ENCODE data around the gene EMD.

The EMD gene

GRCh38 chrX:154373340-154374306, 5.5 kb upstream of the EMD start:
- Histone ChIP-seq H4K20me1 (ENCODE audit: insufficient read depth, low read length) (no peaks in the 10 kb centered on the region), H3K4me2 (ENCODE audit: low read depth, low read length) (peak overlapping the region; percentile 69), H2AFZ (ENCODE audit: low read length) (0 out of 2 replicates have a peak overlapping the region, but pooled peaks have one; percentile 53), H3K79me2 (ENCODE audit: low read length) (peaks cover 20% of the 10 kb centered on the region), H3K27ac (ENCODE audit: low read length) (no peak overlapping the region), H3K36me3 (replicated peaks; ENCODE audit: insufficient read depth, low read length) (no peaks in the 10 kb centered on the region), H3K9ac (ENCODE audit: low read length) (peak overlapping the region; percentile 55), H3K4me3 (ENCODE audit: low read length) (peak overlapping the region; percentile 50), H3K27me3 (replicated peaks; ENCODE audit: insufficient read depth, low read length) (no peaks in the 10 kb centered on the region), H3K9me3 (replicated peaks; ENCODE audit: insufficient read depth, low read length) (no peaks in the 10 kb centered on the region), H3F3A (ENCODE audit: insufficient read depth, low read length) (peaks cover 4% of the 10 kb centered on the region; the same call in 1 of the 2 replicates), H3K4me1 (ENCODE audit: low read length) (peaks cover 11% of the 10 kb centered on the region; the same call in 1 of the 2 replicates), H3K9me2 (replicated peaks; ENCODE audit: insufficient read depth, low read length) (no peaks in the 10 kb centered on the region)
- no peak for DNase-seq
- TF ChIP-seq CTCF (IDR thresholded peaks at IDR 0.05; ENCODE audit: low read length): no peak
- TF ChIP-seq EZH2phosphoT487 (IDR thresholded peaks at IDR 0.05; ENCODE audit: low read length): no peak
- TF ChIP-seq EZH2 (optimal IDR thresholded peaks at IDR 0.05; ENCODE audit: low read depth, low read length): no peak

GRCh38 chrX:154374313-154375155, 4.6 kb upstream of the EMD start, which contains the start of gene FLNA:
Gene FLNA (minus strand): TSS chrX:154374634. CDS start chrX:154371245, 3,389 bp downstream.
- no peak within 1 kb of the TSS for H3K27ac ChIP-seq (ENCODE audit: low read length)
- peaks cover 4% of the 10 kb centered on the region; the same call in 1 of the 2 replicates for H3F3A ChIP-seq (ENCODE audit: insufficient read depth, low read length)
- H2AFZ ChIP-seq (ENCODE audit: low read length): 0 out of 2 replicates have a peak within 1 kb of the TSS, but pooled peaks have one; percentile 53
- H3K4me2 ChIP-seq (ENCODE audit: low read depth, low read length): peak within 1 kb of the TSS; percentile 69
- no peaks in the 10 kb centered on the region for H3K36me3 ChIP-seq (replicated peaks; ENCODE audit: insufficient read depth, low read length)
- H3K27me3 ChIP-seq (replicated peaks; ENCODE audit: insufficient read depth, low read length): no peaks in the 10 kb centered on the region
- H3K9me2 ChIP-seq (replicated peaks; ENCODE audit: insufficient read depth, low read length): no peaks in the 10 kb centered on the region
- TF ChIP-seq CTCF (IDR thresholded peaks at IDR 0.05; ENCODE audit: low read length): 0 out of 2 replicates have a peak, but pooled peaks have one; percentile 13
- TF ChIP-seq EZH2 (optimal IDR thresholded peaks at IDR 0.05; ENCODE audit: low read depth, low read length): no peak
- H3K79me2 ChIP-seq (ENCODE audit: low read length): peaks cover 16% of the 10 kb centered on the region
- H3K4me1 ChIP-seq (ENCODE audit: low read length): peaks cover 8% of the 10 kb centered on the region; the same call in 1 of the 2 replicates
- no peaks in the 10 kb centered on the region for H4K20me1 ChIP-seq (ENCODE audit: insufficient read depth, low read length)
- peak within 1 kb of the TSS; percentile 55 for H3K9ac ChIP-seq (ENCODE audit: low read length)
- H3K4me3 ChIP-seq (ENCODE audit: low read length): peak within 1 kb of the TSS; percentile 50
- no peaks in the 10 kb centered on the region for H3K9me3 ChIP-seq (replicated peaks; ENCODE audit: insufficient read depth, low read length)
- peak; percentile 34 for DNase-seq

GRCh38 chrX:154375156-154375504, 4.0 kb upstream of the EMD start:
- peaks cover 16% of the 10 kb centered on the region for H3K79me2 ChIP-seq (ENCODE audit: low read length)
- no peaks in the 10 kb centered on the region for H3K9me2 ChIP-seq (replicated peaks; ENCODE audit: insufficient read depth, low read length)
- no peak overlapping the region for H3K9ac ChIP-seq (ENCODE audit: low read length)
- H4K20me1 ChIP-seq (ENCODE audit: insufficient read depth, low read length): no peaks in the 10 kb centered on the region
- H2AFZ ChIP-seq (ENCODE audit: low read length): no peak overlapping the region
- H3K27ac ChIP-seq (ENCODE audit: low read length): no peak overlapping the region
- no peak overlapping the region for H3K4me3 ChIP-seq (ENCODE audit: low read length)
- no peaks in the 10 kb centered on the region for H3K36me3 ChIP-seq (replicated peaks; ENCODE audit: insufficient read depth, low read length)
- TF ChIP-seq EZH2 (optimal IDR thresholded peaks at IDR 0.05; ENCODE audit: low read depth, low read length) (no peak), CTCF (IDR thresholded peaks at IDR 0.05; ENCODE audit: low read length) (no peak), EZH2phosphoT487 (IDR thresholded peaks at IDR 0.05; ENCODE audit: low read length) (no peak)
- H3K27me3 ChIP-seq (replicated peaks; ENCODE audit: insufficient read depth, low read length): no peaks in the 10 kb centered on the region
- peaks cover 8% of the 10 kb centered on the region; the same call in 1 of the 2 replicates for H3K4me1 ChIP-seq (ENCODE audit: low read length)
- DNase-seq: no peak
- peak overlapping the region; percentile 18; the same call in 1 of the 2 replicates for H3K4me2 ChIP-seq (ENCODE audit: low read depth, low read length)
- no peaks in the 10 kb centered on the region for H3K9me3 ChIP-seq (replicated peaks; ENCODE audit: insufficient read depth, low read length)
- H3F3A ChIP-seq (ENCODE audit: insufficient read depth, low read length): peaks cover 4% of the 10 kb centered on the region; the same call in 1 of the 2 replicates

All from MM.1S (cell line).